OCI-LY7 (cell line): ENCODE measurements around the gene PPAN.

ENCODE experiments used
- EZH2phosphoT487 ChIP-seq: fragments of 200-600 bp; sonication (generic); IDR thresholded peaks from 2 replicates; pipeline ENCODE4 v1.6.1; 2018; ENCODE audit warnings: low read depth, borderline replicate concordance, mild to moderate bottlenecking, mixed run types, antibody characterized with exemption, low read length, moderate library complexity, mixed read lengths
- TF ChIP-seq, protein P1 (sequence below): fragments of 200-600 bp; sonication (generic); conservative IDR thresholded peaks from 2 replicates; pipeline ENCODE4 v1.5.1; 2014; ENCODE audit warnings: mild to moderate bottlenecking, antibody characterized with exemption, low read length, moderate library complexity, mixed read lengths

DNA sequence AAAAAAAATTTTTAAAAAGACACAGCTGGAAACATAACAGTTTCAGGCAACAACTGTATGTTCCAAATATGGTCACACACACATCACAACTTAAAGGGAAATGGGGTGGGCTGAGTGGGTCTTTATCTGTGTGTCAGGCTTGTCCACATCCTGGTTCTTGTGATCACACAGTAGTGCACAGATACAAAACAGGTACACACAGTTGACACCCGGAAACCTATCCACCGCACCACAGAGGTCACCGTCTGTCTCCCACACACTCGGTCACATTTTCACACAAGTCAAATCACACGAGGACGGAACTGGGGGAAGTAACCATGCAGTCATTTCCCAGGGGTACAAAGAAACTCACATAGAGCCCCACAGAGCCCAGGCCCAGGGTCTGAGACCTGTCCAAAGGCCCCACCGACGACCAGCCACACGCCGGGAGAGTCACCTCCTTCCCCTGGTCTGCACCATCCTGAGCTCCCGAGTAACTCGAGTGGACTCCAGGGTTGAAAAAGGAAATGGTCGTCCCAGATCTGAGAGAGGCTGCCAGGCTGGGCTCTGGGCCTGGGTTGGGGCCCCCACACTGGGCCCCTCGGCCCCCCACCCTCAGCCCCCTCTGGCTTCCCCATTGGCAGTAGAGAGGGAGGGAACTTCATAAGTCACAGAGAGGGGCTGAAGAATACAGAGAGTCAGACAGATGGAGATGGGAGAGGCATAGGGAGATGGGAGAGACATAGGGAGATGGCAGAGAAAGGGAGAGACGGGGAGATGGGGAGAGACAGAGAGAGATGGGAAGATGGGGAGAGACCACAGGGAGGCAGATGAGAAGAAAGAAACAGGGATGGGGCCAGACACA is 1.3 kb upstream of the PPAN start:
- TF ChIP-seq, protein P1, sequence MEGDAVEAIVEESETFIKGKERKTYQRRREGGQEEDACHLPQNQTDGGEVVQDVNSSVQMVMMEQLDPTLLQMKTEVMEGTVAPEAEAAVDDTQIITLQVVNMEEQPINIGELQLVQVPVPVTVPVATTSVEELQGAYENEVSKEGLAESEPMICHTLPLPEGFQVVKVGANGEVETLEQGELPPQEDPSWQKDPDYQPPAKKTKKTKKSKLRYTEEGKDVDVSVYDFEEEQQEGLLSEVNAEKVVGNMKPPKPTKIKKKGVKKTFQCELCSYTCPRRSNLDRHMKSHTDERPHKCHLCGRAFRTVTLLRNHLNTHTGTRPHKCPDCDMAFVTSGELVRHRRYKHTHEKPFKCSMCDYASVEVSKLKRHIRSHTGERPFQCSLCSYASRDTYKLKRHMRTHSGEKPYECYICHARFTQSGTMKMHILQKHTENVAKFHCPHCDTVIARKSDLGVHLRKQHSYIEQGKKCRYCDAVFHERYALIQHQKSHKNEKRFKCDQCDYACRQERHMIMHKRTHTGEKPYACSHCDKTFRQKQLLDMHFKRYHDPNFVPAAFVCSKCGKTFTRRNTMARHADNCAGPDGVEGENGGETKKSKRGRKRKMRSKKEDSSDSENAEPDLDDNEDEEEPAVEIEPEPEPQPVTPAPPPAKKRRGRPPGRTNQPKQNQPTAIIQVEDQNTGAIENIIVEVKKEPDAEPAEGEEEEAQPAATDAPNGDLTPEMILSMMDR, result no peak
- TF ChIP-seq EZH2phosphoT487, result no peak
